ENCODE data around the gene SORT1. TPM values are rescaled to one million over a fixed set of nuclear protein-coding genes. Genes with fewer than 3 reads are reported as not detected.

SORT1 gene
- total RNA-seq, 1 experiment from 2014 or later: 47.9 TPM

DNA sequence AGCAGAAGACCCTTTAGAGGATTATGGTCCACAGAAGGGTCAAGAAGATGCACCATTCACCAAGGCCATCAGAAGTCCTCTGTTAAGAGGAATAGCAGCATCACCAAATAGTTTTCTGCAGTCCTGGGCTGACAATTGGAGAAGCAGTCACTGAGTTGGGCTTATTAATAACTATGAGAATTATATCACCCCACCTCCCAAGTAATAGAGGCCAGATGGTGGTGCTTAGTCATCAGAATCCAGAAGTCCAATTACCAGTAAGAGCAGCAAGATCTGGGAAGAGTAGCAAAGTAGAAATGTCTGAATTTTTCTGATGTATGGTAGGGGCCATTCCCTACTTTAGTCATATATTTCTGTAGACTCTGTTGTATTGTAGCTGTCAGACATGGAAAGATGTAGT lies 34.6 kb upstream of the SORT1 start:
- no peak overlapping the region for H3K27ac ChIP-seq (ENCODE audit: insufficient read length, low read depth, low read length)
- H3K18ac ChIP-seq (ENCODE audit: insufficient read length, low read depth, low read length): no peak overlapping the region
- no peaks in the 10 kb centered on the region for H3K23me2 ChIP-seq (ENCODE audit: insufficient read length, low read depth, low read length, poor library complexity, severe bottlenecking)
- no peaks in the 10 kb centered on the region for H3K9me3 ChIP-seq (ENCODE audit: control insufficient read depth, low read depth, low read length)
- Mint-ChIP-seq H3K4me3 (no peak overlapping the region), H3K36me3 (ENCODE audit: insufficient read depth in 1 of 3, low read depth in 3 of 3) (peaks cover 0 to 7% (median 5%) of the 10 kb centered on the region in 3 experiments; a peak in 4 of 7 replicates), H3K9me3 (peaks cover 16 to 21% of the 10 kb centered on the region in 2 experiments), H3K27me3 (ENCODE audit: low read depth) (peaks cover 6% of the 10 kb centered on the region; the same call in 1 of the 2 replicates), H3K27ac (no peak overlapping the region), H3K4me1 (peaks cover 4% of the 10 kb centered on the region in 2 experiments)
- H4K8ac ChIP-seq (replicated peaks; ENCODE audit: insufficient read length, low read depth, low read length): no peak overlapping the region
- H3K9ac ChIP-seq (ENCODE audit: extremely low read depth, insufficient read length, low read length): no peak overlapping the region
- no peaks in the 10 kb centered on the region for H3K79me2 ChIP-seq (ENCODE audit: insufficient read depth, low read length)
- H2BK15ac ChIP-seq (ENCODE audit: low read depth, low read length): no peak overlapping the region
- no peak overlapping the region for H4K5ac ChIP-seq (ENCODE audit: insufficient read length, low read depth, low read length)
- H3K4ac ChIP-seq (ENCODE audit: low read depth, low read length): no peak overlapping the region
- H2BK20ac ChIP-seq (ENCODE audit: low read depth, low read length, poor library complexity, severe bottlenecking): no peak overlapping the region
- no peak overlapping the region for H2BK5ac ChIP-seq (ENCODE audit: insufficient read length, low read length)
- H3T11ph ChIP-seq (ENCODE audit: low read length): no peak overlapping the region
- H3K56ac ChIP-seq (ENCODE audit: insufficient read length, low read depth, low read length): no peak overlapping the region
- H3K23ac ChIP-seq (ENCODE audit: insufficient read length, low read depth, low read length): no peak overlapping the region
- no peaks in the 10 kb centered on the region for H4K20me1 ChIP-seq (ENCODE audit: control insufficient read depth, insufficient read depth, insufficient read length)
- H2AK5ac ChIP-seq (ENCODE audit: insufficient read length, low read length): no peak overlapping the region
- H3K79me1 ChIP-seq (ENCODE audit: insufficient read depth, low read depth, low read length, poor library complexity, severe bottlenecking): no peaks in the 10 kb centered on the region
- no peak overlapping the region for H2BK12ac ChIP-seq (ENCODE audit: insufficient read length, low read depth, low read length)
- no peak overlapping the region for H3K4me2 ChIP-seq (ENCODE audit: insufficient read depth, insufficient read length, low read length)
- TF ChIP-seq, protein P1, sequence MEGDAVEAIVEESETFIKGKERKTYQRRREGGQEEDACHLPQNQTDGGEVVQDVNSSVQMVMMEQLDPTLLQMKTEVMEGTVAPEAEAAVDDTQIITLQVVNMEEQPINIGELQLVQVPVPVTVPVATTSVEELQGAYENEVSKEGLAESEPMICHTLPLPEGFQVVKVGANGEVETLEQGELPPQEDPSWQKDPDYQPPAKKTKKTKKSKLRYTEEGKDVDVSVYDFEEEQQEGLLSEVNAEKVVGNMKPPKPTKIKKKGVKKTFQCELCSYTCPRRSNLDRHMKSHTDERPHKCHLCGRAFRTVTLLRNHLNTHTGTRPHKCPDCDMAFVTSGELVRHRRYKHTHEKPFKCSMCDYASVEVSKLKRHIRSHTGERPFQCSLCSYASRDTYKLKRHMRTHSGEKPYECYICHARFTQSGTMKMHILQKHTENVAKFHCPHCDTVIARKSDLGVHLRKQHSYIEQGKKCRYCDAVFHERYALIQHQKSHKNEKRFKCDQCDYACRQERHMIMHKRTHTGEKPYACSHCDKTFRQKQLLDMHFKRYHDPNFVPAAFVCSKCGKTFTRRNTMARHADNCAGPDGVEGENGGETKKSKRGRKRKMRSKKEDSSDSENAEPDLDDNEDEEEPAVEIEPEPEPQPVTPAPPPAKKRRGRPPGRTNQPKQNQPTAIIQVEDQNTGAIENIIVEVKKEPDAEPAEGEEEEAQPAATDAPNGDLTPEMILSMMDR (conservative IDR thresholded peaks at IDR 0.05): no peak
- H2AFZ ChIP-seq (ENCODE audit: low read length): no peak overlapping the region
- H4K91ac ChIP-seq (ENCODE audit: insufficient read length, low read depth, low read length): no peak overlapping the region
- H3K27me3 ChIP-seq (ENCODE audit: insufficient read depth, low read length): no peaks in the 10 kb centered on the region
- no peak overlapping the region for H2BK120ac ChIP-seq (ENCODE audit: low read depth, low read length, poor library complexity, severe bottlenecking)
- no peak overlapping the region for H3K14ac ChIP-seq (ENCODE audit: insufficient read depth, low read length)
- no peaks in the 10 kb centered on the region; the same call in 1 of the 2 replicates for H3K4me1 ChIP-seq (ENCODE audit: insufficient read depth, low read length)
- DNase-seq: no peak
